Caco-2 (cell line): Measurements from ENCODE around the gene OR10H3. TPM values are rescaled to one million over a fixed set of nuclear protein-coding genes. Genes with fewer than 3 reads are reported as not detected.
A peak's percentile ranks its signal among the peaks of the same experiment; 100 is the strongest.

ENCODE experiments used
- BruUV-seq: library from RNA; stranded (reverse); fragments of 400-500 nt; replicated peaks from 2 replicates; lab custom pipeline; 2021; lab: Mats Ljungman, UMichigan
- CTCF ChIA-PET: fragments of 300-600 bp; sonication (Branson Sonifier 250); formaldehyde crosslinking; loops from one replicate; lab custom pipeline; 2022; ENCODE audit warnings: antibody characterized with exemption; lab: Charles Lee
- POLR2A ChIA-PET: fragments of 300-600 bp; sonication (Branson Sonifier 250); formaldehyde crosslinking; loops from one replicate; lab custom pipeline; 2022; ENCODE audit warnings: antibody characterized with exemption; lab: Charles Lee
- DNase-seq, 2 experiments: peaks; one replicate each; pipeline versions ENCODE4 v3.0.0 to v3.0.0-alpha.2; 2020 to 2022
- H3K27me3 ChIP-seq: replicated peaks from 2 replicates; pipeline ENCODE4 v1.6.0; 2011; ENCODE audit warnings: low read length; ENCODE audit not compliant: control insufficient read depth, insufficient read depth
- H3K36me3 ChIP-seq: 2 replicates; pipeline ENCODE4 v1.5.1; 2011; ENCODE audit warnings: low read length; ENCODE audit not compliant: control insufficient read depth, insufficient read depth
- H3K4me1 ChIP-seq: fragments of 250-450 bp; sonication (Bioruptor Pico); 2 replicates; pipeline ENCODE4 v1.5.1; 2020; ENCODE audit warnings: mild to moderate bottlenecking
- H3K4me3 ChIP-seq: 2 replicates; pipeline ENCODE4 v1.5.1; 2011; ENCODE audit warnings: low read depth, mild to moderate bottlenecking, control low read depth, low read length
- H3K9me3 ChIP-seq: fragments of 250-450 bp; sonication (Bioruptor Pico); 2 replicates; pipeline ENCODE4 v1.5.1; 2020; ENCODE audit warnings: mild to moderate bottlenecking, moderate library complexity
- H3K27ac Mint-ChIP-seq: one replicate; pipeline ENCODE4 v1.8.0; 2022; ENCODE audit warnings: mixed read lengths; ENCODE audit not compliant: unreplicated experiment
- H3K27me3 Mint-ChIP-seq: one replicate; pipeline ENCODE4 v1.8.0; 2022; ENCODE audit warnings: mixed read lengths; ENCODE audit not compliant: insufficient read depth, unreplicated experiment
- H3K36me3 Mint-ChIP-seq: one replicate; pipeline ENCODE4 v1.8.0; 2022; ENCODE audit warnings: mild to moderate bottlenecking, mixed read lengths; ENCODE audit not compliant: insufficient read depth, unreplicated experiment
- H3K4me1 Mint-ChIP-seq: one replicate; pipeline ENCODE4 v1.8.0; 2022; ENCODE audit warnings: low read depth, mixed read lengths; ENCODE audit not compliant: unreplicated experiment
- H3K4me3 Mint-ChIP-seq: one replicate; pipeline ENCODE4 v1.8.0; 2022; ENCODE audit warnings: mild to moderate bottlenecking, moderate library complexity, mixed read lengths; ENCODE audit not compliant: unreplicated experiment
- H3K9me3 Mint-ChIP-seq: one replicate; pipeline ENCODE4 v1.8.0; 2022; ENCODE audit warnings: mixed read lengths; ENCODE audit not compliant: unreplicated experiment
- intact Hi-C: fragments of 100-400 bp; cut with micrococcal nuclease; formaldehyde crosslinking; loops from one replicate; pipeline ENCODE4 v1.10.0; 2022; ENCODE audit not compliant: unreplicated experiment
- total RNA-seq: library from RNA; stranded (reverse); gene quantifications from 2 replicates; pipeline ENCODE4 v1.2.3, GENCODE V29; 2022
- TF ChIP-seq, protein P1 (sequence below), 2 experiments: fragments of 200-600 bp in 1 of 2; IDR thresholded peaks; 1 replicate in 1 of 2; 2 replicates in 1 of 2; pipeline versions ENCODE4 v1.5.1 to v1.8.0; 2011 to 2022; ENCODE audit warnings: antibody characterized with exemption in 1 of 2, control low read depth in 1 of 2, inconsistent platforms in 1 of 2, low read depth in 1 of 2, low read length in 1 of 2, mild to moderate bottlenecking in 1 of 2, moderate library complexity in 1 of 2; ENCODE audit not compliant: insufficient read depth in 1 of 2, severe bottlenecking in 1 of 2, unreplicated experiment in 1 of 2

Gene OR10H3
- total RNA-seq, 1 experiment from 2014 or later = not detected

DNA sequence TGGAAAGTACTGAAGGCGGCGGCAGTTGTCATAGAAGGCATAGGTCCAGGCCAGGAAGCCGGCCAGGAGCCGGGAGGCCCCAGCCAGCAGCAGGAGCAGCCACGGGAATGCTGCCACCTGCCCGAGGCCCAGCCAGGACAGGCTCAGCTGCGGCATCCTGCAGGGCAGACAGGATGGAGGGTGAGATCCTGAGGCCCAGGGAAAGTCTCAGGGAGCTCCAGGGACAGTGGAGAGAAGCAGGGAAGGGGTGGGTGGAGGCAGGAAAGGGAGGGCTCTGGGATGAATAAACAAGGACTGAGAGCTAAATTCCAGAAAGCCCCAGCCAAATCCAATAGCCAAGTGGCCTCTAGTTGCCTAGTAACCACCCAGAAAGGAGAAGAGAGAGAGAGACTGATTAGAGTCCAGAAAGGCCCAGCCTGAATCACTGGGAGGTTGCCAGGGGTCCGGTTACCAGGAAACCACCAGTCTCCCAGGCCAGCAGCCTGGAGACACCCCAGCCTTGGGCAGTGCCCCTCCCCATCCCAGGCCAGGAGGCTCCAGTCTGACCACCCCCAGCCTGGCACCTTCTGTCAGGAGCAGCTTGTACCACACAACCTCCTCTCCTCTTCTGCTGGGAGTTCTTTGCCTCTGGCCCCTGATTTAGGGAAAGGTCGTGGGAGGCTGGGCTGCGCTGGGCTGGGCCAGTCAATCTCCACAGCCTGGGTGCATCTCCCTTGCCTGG is 42.1 kb downstream of the OR10H3 start:
- no peak overlapping the region for H3K4me3 ChIP-seq
- Mint-ChIP-seq H3K4me3 (no peak overlapping the region), H3K27ac (peak overlapping the region; percentile 45), H3K4me1 (no peaks in the 10 kb centered on the region), H3K9me3 (no peaks in the 10 kb centered on the region), H3K36me3 (no peaks in the 10 kb centered on the region), H3K27me3 (no peaks in the 10 kb centered on the region)
- TF ChIP-seq, protein P1, sequence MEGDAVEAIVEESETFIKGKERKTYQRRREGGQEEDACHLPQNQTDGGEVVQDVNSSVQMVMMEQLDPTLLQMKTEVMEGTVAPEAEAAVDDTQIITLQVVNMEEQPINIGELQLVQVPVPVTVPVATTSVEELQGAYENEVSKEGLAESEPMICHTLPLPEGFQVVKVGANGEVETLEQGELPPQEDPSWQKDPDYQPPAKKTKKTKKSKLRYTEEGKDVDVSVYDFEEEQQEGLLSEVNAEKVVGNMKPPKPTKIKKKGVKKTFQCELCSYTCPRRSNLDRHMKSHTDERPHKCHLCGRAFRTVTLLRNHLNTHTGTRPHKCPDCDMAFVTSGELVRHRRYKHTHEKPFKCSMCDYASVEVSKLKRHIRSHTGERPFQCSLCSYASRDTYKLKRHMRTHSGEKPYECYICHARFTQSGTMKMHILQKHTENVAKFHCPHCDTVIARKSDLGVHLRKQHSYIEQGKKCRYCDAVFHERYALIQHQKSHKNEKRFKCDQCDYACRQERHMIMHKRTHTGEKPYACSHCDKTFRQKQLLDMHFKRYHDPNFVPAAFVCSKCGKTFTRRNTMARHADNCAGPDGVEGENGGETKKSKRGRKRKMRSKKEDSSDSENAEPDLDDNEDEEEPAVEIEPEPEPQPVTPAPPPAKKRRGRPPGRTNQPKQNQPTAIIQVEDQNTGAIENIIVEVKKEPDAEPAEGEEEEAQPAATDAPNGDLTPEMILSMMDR (IDR thresholded peaks at IDR 0.05; ENCODE audit: insufficient read depth in 1 of 2, low read depth in 1 of 2, low read length in 1 of 2, severe bottlenecking in 1 of 2, unreplicated experiment in 1 of 2) = no peak
- H3K4me1 ChIP-seq = no peaks in the 10 kb centered on the region
- H3K9me3 ChIP-seq = no peaks in the 10 kb centered on the region
- no TSS peak for BruUV-seq
- H3K36me3 ChIP-seq = no peaks in the 10 kb centered on the region
- DNase-seq = peak in 1 of 2 experiments; percentile 10
- ChIA-PET CTCF (no interaction called here), POLR2A (no interaction called here)
- no peaks in the 10 kb centered on the region for H3K27me3 ChIP-seq
- intact Hi-C loops = no loop called here

DNA sequence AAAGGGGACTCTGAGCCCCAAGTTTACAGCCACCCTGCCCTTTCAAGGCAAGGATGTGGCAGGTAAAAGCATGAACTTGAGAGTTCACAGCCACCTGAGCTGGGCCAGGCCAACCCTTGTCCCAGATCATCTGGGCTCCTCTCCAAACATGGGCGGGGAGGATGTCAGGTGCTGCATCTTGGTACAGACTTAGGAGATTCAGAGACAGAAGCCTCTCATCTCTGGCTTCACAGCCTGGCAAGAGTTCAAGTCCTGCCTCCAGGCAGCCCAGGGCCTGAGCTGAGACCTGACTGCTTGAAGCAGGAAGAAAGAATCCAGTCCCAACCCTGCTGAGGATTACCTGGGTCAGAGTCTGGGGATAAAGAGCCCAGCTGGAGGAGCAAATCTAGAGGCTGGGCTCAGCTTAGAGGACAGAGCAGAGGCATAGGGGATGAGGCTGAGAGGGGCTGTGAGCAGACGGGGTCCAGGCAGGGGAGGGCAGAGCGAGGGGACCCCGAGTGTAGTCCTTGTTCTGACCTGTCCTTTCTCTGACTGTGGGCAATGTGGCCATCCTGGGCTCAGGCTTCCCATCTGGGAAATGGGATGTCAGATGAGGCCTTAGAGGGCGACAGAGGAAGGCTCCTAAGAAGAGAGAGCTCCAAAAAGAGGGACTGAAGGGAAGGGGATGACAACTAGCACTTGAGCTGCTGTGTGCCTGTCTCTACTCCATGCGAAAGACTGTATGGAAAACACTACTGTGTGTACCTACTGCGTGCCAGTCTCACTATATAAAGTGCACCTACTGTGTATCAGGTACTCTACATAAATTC is 43.0 kb downstream of the OR10H3 start:
- no TSS peak for BruUV-seq
- Mint-ChIP-seq H3K36me3 (no peaks in the 10 kb centered on the region), H3K4me3 (no peak overlapping the region), H3K27me3 (no peaks in the 10 kb centered on the region), H3K9me3 (no peaks in the 10 kb centered on the region), H3K27ac (no peak overlapping the region), H3K4me1 (no peaks in the 10 kb centered on the region)
- intact Hi-C loops = no loop called here
- Histone ChIP-seq H3K4me3 (no peak overlapping the region), H3K36me3 (no peaks in the 10 kb centered on the region), H3K9me3 (no peaks in the 10 kb centered on the region), H3K4me1 (no peaks in the 10 kb centered on the region), H3K27me3 (no peaks in the 10 kb centered on the region)
- TF ChIP-seq, protein P1 (IDR thresholded peaks at IDR 0.05; ENCODE audit: insufficient read depth in 1 of 2, low read depth in 1 of 2, low read length in 1 of 2, severe bottlenecking in 1 of 2, unreplicated experiment in 1 of 2) = no peak
- DNase-seq = no peak
- ChIA-PET CTCF (no interaction called here), POLR2A (no interaction called here)

DNA sequence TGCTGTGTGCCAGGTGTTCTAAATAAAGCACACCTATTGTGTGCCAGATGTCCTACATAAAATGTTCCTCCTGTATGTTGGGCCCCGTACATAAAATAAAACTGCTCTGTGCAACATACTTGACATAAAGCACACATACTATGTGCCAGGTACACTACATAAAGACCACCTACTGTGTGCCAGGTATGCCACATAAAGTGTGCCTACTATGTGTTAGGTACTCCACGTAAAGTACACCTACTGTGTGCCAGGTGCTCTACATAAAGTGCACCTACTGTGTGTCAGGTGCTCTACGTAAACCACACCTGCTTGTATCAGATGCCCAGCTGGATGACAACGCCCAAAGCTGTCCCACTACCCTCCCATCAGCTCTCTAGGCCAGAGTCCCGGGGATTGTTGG is 43.9 kb downstream of the OR10H3 start:
- DNase-seq = no peak
- BruUV-seq = no TSS peak
- no peaks in the 10 kb centered on the region for H3K36me3 Mint-ChIP-seq
- no peaks in the 10 kb centered on the region for H3K27me3 ChIP-seq
- no peak overlapping the region for H3K4me3 Mint-ChIP-seq
- no peaks in the 10 kb centered on the region for H3K9me3 ChIP-seq
- no peak overlapping the region for H3K27ac Mint-ChIP-seq
- no peaks in the 10 kb centered on the region for H3K27me3 Mint-ChIP-seq
- intact Hi-C loops = no loop called here
- H3K4me1 ChIP-seq = no peaks in the 10 kb centered on the region
- ChIA-PET POLR2A (no interaction called here), CTCF (no interaction called here)
- H3K9me3 Mint-ChIP-seq = no peaks in the 10 kb centered on the region
- H3K4me1 Mint-ChIP-seq = no peaks in the 10 kb centered on the region
- TF ChIP-seq, protein P1 (IDR thresholded peaks at IDR 0.05; ENCODE audit: insufficient read depth in 1 of 2, low read depth in 1 of 2, low read length in 1 of 2, severe bottlenecking in 1 of 2, unreplicated experiment in 1 of 2) = no peak
- H3K36me3 ChIP-seq = no peaks in the 10 kb centered on the region
- no peak overlapping the region for H3K4me3 ChIP-seq
